IMR-90 (cell line): ENCODE results near the gene BTN2A1. TPM values are rescaled to one million over a fixed set of nuclear protein-coding genes. Genes with fewer than 3 reads are reported as not detected.

Source experiments
- ATAC-seq: fragments of 200-7000 bp; cut with Tn5 transposase; 2 replicates; pipeline ENCODE4 v1.9.1; 2020; ENCODE audit warnings: low read depth, mild to moderate bottlenecking, moderate library complexity
- BruUV-seq: library from RNA; stranded (reverse); fragments of 400-500 nt; replicated peaks from 2 replicates; lab custom pipeline; 2021; lab: Mats Ljungman, UMichigan
- CTCF ChIA-PET: fragments of 300-600 bp; formaldehyde crosslinking; extraction: SDS; loops from one replicate; lab custom pipeline; 2021; ENCODE audit warnings: antibody characterized with exemption; lab: Yijun Ruan, JAX
- POLR2A ChIA-PET: fragments of 300-600 bp; sonication (Branson Sonifier 250); formaldehyde crosslinking; loops from one replicate; lab custom pipeline; 2022; ENCODE audit warnings: antibody characterized with exemption; ENCODE audit not compliant: unreplicated experiment; lab: Charles Lee
- DNase-seq: peaks from one replicate; pipeline ENCODE4 v3.0.0; 2013
- H2AFZ ChIP-seq: replicated peaks from 2 replicates; pipeline ENCODE3; 2013; ENCODE audit warnings: low read length, mild to moderate bottlenecking; ENCODE audit not compliant: poor library complexity
- H2AK5ac ChIP-seq: 2 replicates; pipeline ENCODE4 v1.6.1; 2013; ENCODE audit warnings: low read depth, low read length, inconsistent platforms
- H2AK9ac ChIP-seq: replicated peaks from 2 replicates; pipeline ENCODE3; 2013; ENCODE audit warnings: mild to moderate bottlenecking, low read depth, low read length, moderate library complexity; ENCODE audit not compliant: poor library complexity
- H2BK120ac ChIP-seq: 2 replicates; pipeline ENCODE4 v1.6.1; 2013; ENCODE audit warnings: low read depth, low read length, inconsistent platforms
- H2BK15ac ChIP-seq: 3 replicates; pipeline ENCODE4 v1.6.1; 2013; ENCODE audit warnings: low read depth, low read length, inconsistent platforms
- H2BK20ac ChIP-seq: 2 replicates; pipeline ENCODE4 v1.6.1; 2013; ENCODE audit warnings: low read depth, mild to moderate bottlenecking, inconsistent platforms, low read length, moderate library complexity
- H2BK5ac ChIP-seq: 2 replicates; pipeline ENCODE4 v1.6.1; 2013; ENCODE audit warnings: mild to moderate bottlenecking, low read depth, low read length, inconsistent platforms; ENCODE audit not compliant: poor library complexity, severe bottlenecking
- H3K14ac ChIP-seq: replicated peaks from 2 replicates; pipeline ENCODE4 v1.6.1; 2013; ENCODE audit warnings: low read depth, low read length, inconsistent platforms
- H3K18ac ChIP-seq: 2 replicates; pipeline ENCODE4 v1.6.1; 2013; ENCODE audit warnings: low read depth, low read length, control low read depth
- H3K23ac ChIP-seq: 2 replicates; pipeline ENCODE4 v1.6.1; 2013; ENCODE audit warnings: low read depth, low read length, inconsistent platforms
- H3K27ac ChIP-seq: 2 replicates; pipeline ENCODE4 v1.5.1; 2013; ENCODE audit warnings: mild to moderate bottlenecking, control low read depth, low read length; ENCODE audit not compliant: insufficient read depth
- H3K27me3 ChIP-seq: 2 replicates; pipeline ENCODE4 v1.6.1; 2013; ENCODE audit warnings: low read length; ENCODE audit not compliant: control insufficient read depth, insufficient read depth
- H3K36me3 ChIP-seq: 2 replicates; pipeline ENCODE4 v1.6.1; 2013; ENCODE audit warnings: low read length, mixed read lengths; ENCODE audit not compliant: control insufficient read depth, insufficient read depth
- H3K4ac ChIP-seq: 2 replicates; pipeline ENCODE4 v1.6.1; 2013; ENCODE audit warnings: low read depth, low read length, inconsistent platforms
- H3K4me1 ChIP-seq: 2 replicates; pipeline ENCODE4 v1.6.1; 2013; ENCODE audit warnings: low read length, mixed read lengths; ENCODE audit not compliant: control insufficient read depth, insufficient read depth
- H3K4me2 ChIP-seq: 2 replicates; pipeline ENCODE4 v1.6.1; 2013; ENCODE audit warnings: low read depth, mild to moderate bottlenecking, control low read depth, low read length, moderate library complexity
- H3K4me3 ChIP-seq: 2 replicates; pipeline ENCODE4 v1.5.1; 2013; ENCODE audit warnings: low read depth, mild to moderate bottlenecking, control low read depth, low read length, moderate library complexity; ENCODE audit not compliant: insufficient read depth
- H3K56ac ChIP-seq: 2 replicates; pipeline ENCODE4 v1.6.1; 2013; ENCODE audit warnings: low read length, inconsistent platforms; ENCODE audit not compliant: insufficient read depth; ENCODE audit errors: extremely low read depth
- H3K79me1 ChIP-seq, 2 experiments: 2 replicates each; pipeline ENCODE4 v1.6.1; 2013; ENCODE audit warnings: low read length in 2 of 2, inconsistent platforms in 1 of 2, low read depth in 1 of 2
- H3K9ac ChIP-seq: 2 replicates; pipeline ENCODE4 v1.6.1; 2013; ENCODE audit warnings: low read depth, low read length, control low read depth
- H3K9me1 ChIP-seq: 2 replicates; pipeline ENCODE4 v1.6.1; 2013; ENCODE audit warnings: low read length, inconsistent platforms; ENCODE audit not compliant: insufficient read depth
- H3K9me3 ChIP-seq: 2 replicates; pipeline ENCODE4 v1.6.1; 2013; ENCODE audit warnings: low read length; ENCODE audit not compliant: control insufficient read depth, insufficient read depth
- H4K20me1 ChIP-seq: 2 replicates; pipeline ENCODE4 v1.6.1; 2013; ENCODE audit warnings: low read length, inconsistent platforms; ENCODE audit not compliant: insufficient read depth
- H4K5ac ChIP-seq: 2 replicates; pipeline ENCODE4 v1.6.1; 2013; ENCODE audit warnings: mild to moderate bottlenecking, low read depth, low read length, control low read depth
- H4K8ac ChIP-seq, 2 experiments: 2 replicates each; pipeline ENCODE4 v1.6.1; 2013; ENCODE audit warnings: low read depth in 2 of 2, low read length in 2 of 2, control low read depth in 1 of 2, inconsistent platforms in 1 of 2
- H4K91ac ChIP-seq: 2 replicates; pipeline ENCODE4 v1.6.1; 2013; ENCODE audit warnings: low read depth, low read length, inconsistent platforms; ENCODE audit not compliant: insufficient read depth
- BHLHE40 ChIP-seq: fragments of 150-350 bp; IDR thresholded peaks from 2 replicates; pipeline ENCODE4 v1.6.1; 2016; ENCODE audit warnings: mild to moderate bottlenecking, low read depth, low read length
- CEBPB ChIP-seq: IDR thresholded peaks from 2 replicates; pipeline ENCODE4 v1.6.1; 2012; ENCODE audit warnings: low read depth, low read length, improper control_type of control experiment
- CHD1 ChIP-seq: IDR thresholded peaks from 2 replicates; pipeline ENCODE4 v1.6.1; 2012; ENCODE audit warnings: low read depth, low read length, improper control_type of control experiment
- CTCF ChIP-seq: conservative IDR thresholded peaks from 2 replicates; pipeline ENCODE4 v1.5.1; 2012; ENCODE audit warnings: mild to moderate bottlenecking, low read depth, low read length, improper control_type of control experiment
- MAFK ChIP-seq: IDR thresholded peaks from 2 replicates; pipeline ENCODE4 v1.6.1; 2012; ENCODE audit warnings: low read depth, low read length, improper control_type of control experiment
- MAZ ChIP-seq: IDR thresholded peaks from 2 replicates; pipeline ENCODE4 v1.6.1; 2012; ENCODE audit warnings: low read depth, mild to moderate bottlenecking, low read length, improper control_type of control experiment, moderate library complexity, borderline replicate concordance
- MXI1 ChIP-seq: IDR thresholded peaks from 2 replicates; pipeline ENCODE4 v1.6.1; 2012; ENCODE audit warnings: low read depth, mild to moderate bottlenecking, low read length, moderate library complexity, borderline replicate concordance
- POLR2A ChIP-seq: IDR thresholded peaks from 2 replicates; pipeline ENCODE4 v1.6.1; 2012; ENCODE audit warnings: mild to moderate bottlenecking, low read depth, low read length
- RAD21 ChIP-seq: IDR thresholded peaks from 2 replicates; pipeline ENCODE4 v1.6.1; 2012; ENCODE audit warnings: low read length, improper control_type of control experiment
- RCOR1 ChIP-seq: IDR thresholded peaks from 2 replicates; pipeline ENCODE4 v1.6.1; 2012; ENCODE audit warnings: mild to moderate bottlenecking, low read length, improper control_type of control experiment; ENCODE audit not compliant: insufficient replicate concordance
- RFX5 ChIP-seq: IDR thresholded peaks from 2 replicates; pipeline ENCODE4 v1.8.0; 2012; ENCODE audit warnings: low read depth, mild to moderate bottlenecking, low read length, moderate library complexity
- SMC3 ChIP-seq: fragments of 150-350 bp; IDR thresholded peaks from 2 replicates; pipeline ENCODE4 v1.6.1; 2016; ENCODE audit warnings: low read depth, mild to moderate bottlenecking, antibody characterized with exemption, low read length, moderate library complexity
- WGBS, 2 experiments: methylation state at CpG; one replicate each; pipeline versions ENCODE4 v1.1.5 to v1.1.7; 2013; ENCODE audit warnings: missing lambda C conversion rate in 2 of 2; ENCODE audit not compliant: insufficient read length in 1 of 2; ENCODE audit errors: extremely low coverage in 2 of 2; 5-methylcytosine and 5-hydroxymethylcytosine counted together
- dilution Hi-C: fragments of 300-500 bp; cut with HindIII; formaldehyde crosslinking; loops from one replicate; pipeline ENCODE4 v1.14.3; 2018; ENCODE audit warnings: low sequenced_read_pairs; ENCODE audit not compliant: unreplicated experiment
- in situ Hi-C: fragments of 300-500 bp; cut with MboI; formaldehyde crosslinking; loops from 3 replicates; pipeline ENCODE4 v1.14.3; 2019; ENCODE audit warnings: low sequenced_read_pairs, inconsistent platforms, mixed read lengths
- intact Hi-C: fragments of 100-400 bp; cut with micrococcal nuclease; formaldehyde crosslinking; loops from 2 replicates; pipeline ENCODE4 v1.10.0; 2022
- polyA plus RNA-seq, 3 experiments: library from polyadenylated mRNA; depleted of rRNA; stranded (reverse); fragments of >200 nt; gene quantifications; 2 replicates each; pipeline ENCODE4 v1.2.3, GENCODE V29; 2012; ENCODE audit warnings: low replicate concordance in 1 of 3
- total RNA-seq: library from RNA; depleted of rRNA; stranded (reverse); fragments of >200 nt; gene quantifications from 2 replicates; pipeline ENCODE4 v1.2.3, GENCODE V29; 2012
- TF ChIP-seq, protein P1 (sequence below): fragments of 150-350 bp; IDR thresholded peaks from 2 replicates; pipeline ENCODE4 v1.6.1; 2016; ENCODE audit warnings: low read depth, mild to moderate bottlenecking, low read length, moderate library complexity, borderline replicate concordance

BTN2A1 gene
- total and polyA plus RNA-seq, 2 of the 4 experiments (the other 2 are of a cell fraction) = 13.6 to 40.2 TPM

DNA sequence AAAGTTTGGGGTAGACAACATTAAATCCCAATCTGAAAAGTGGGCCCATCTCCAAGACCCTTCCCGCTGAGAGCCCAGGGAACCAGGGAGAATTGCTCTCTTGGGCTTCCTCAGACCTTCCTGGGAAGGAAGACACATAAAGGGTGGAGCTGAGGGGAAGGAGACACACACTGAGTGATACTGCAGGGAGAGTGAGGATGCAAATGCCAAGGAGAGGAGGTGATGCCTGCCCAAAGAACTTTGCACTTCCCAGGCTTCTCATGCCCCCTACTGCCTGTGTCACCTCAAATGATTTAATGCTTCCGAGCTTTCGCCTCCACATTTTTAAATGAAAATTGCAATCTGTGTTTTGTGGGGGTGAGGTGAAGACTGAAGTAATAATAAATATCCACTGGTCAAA lies 7.5 kb upstream of the BTN2A1 start:
- H3K36me3 ChIP-seq = peaks cover 8% of the 10 kb centered on the region
- no peak overlapping the region for H3K4me3 ChIP-seq
- peaks cover 4% of the 10 kb centered on the region; the same call in 1 of the 2 replicates for H3K9me1 ChIP-seq
- no peak overlapping the region for H2BK5ac ChIP-seq
- POLR2A ChIA-PET = no interaction called here
- no peak overlapping the region for H3K14ac ChIP-seq
- H2AK5ac ChIP-seq = no peak overlapping the region
- H2BK15ac ChIP-seq = no peak overlapping the region
- H3K4me1 ChIP-seq = peaks cover 5% of the 10 kb centered on the region
- no peak overlapping the region for H2AFZ ChIP-seq
- H3K27me3 ChIP-seq = no peaks in the 10 kb centered on the region
- H3K9me3 ChIP-seq = no peaks in the 10 kb centered on the region
- no peak overlapping the region for H2BK20ac ChIP-seq
- no peak overlapping the region for H2BK120ac ChIP-seq
- BruUV-seq = no TSS peak
- H4K20me1 ChIP-seq = no peaks in the 10 kb centered on the region
- in situ Hi-C loops (no loop called here), dilution Hi-C loops (no loop called here), intact Hi-C loops (no loop called here)
- no peak overlapping the region for H4K5ac ChIP-seq
- TF ChIP-seq MAFK = no peak
- no peak for TF ChIP-seq SMC3
- TF ChIP-seq CTCF = no peak
- TF ChIP-seq MXI1 = no peak
- no peak for TF ChIP-seq CEBPB
- TF ChIP-seq, protein P1, sequence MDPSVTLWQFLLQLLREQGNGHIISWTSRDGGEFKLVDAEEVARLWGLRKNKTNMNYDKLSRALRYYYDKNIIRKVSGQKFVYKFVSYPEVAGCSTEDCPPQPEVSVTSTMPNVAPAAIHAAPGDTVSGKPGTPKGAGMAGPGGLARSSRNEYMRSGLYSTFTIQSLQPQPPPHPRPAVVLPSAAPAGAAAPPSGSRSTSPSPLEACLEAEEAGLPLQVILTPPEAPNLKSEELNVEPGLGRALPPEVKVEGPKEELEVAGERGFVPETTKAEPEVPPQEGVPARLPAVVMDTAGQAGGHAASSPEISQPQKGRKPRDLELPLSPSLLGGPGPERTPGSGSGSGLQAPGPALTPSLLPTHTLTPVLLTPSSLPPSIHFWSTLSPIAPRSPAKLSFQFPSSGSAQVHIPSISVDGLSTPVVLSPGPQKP = no peak
- TF ChIP-seq BHLHE40 = no peak
- TF ChIP-seq POLR2A = no peak
- TF ChIP-seq RAD21 = no peak
- TF ChIP-seq RCOR1 = no peak
- TF ChIP-seq RFX5 = no peak
- TF ChIP-seq MAZ = no peak
- no peak for TF ChIP-seq CHD1
- H4K8ac ChIP-seq = no peak overlapping the region
- ATAC-seq (no peak), DNase-seq (no peak)
- H3K4me2 ChIP-seq = no peak overlapping the region
- no peak overlapping the region for H2AK9ac ChIP-seq
- no peak overlapping the region for H3K4ac ChIP-seq
- no peaks in the 10 kb centered on the region for H3K79me1 ChIP-seq
- no peak overlapping the region for H4K91ac ChIP-seq
- H3K27ac ChIP-seq = no peak overlapping the region
- WGBS, 2 experiments = no CpG with 5 or more reads among the region's 3 CpGs
- no peak overlapping the region for H3K18ac ChIP-seq
- H3K9ac ChIP-seq = no peak overlapping the region
- no peak overlapping the region for H3K23ac ChIP-seq
- no peak overlapping the region for H3K56ac ChIP-seq
- CTCF ChIA-PET = no interaction called here
